ENCODE results near the gene FAM20B.

The FAM20B gene

GRCh38 chr1:179120736-179121135 is 95.0 kb downstream of the FAM20B start:
- Histone ChIP-seq H3K36me3 (ENCODE audit: low read depth) (peaks cover 92% of the 10 kb centered on the region), H3K27ac (ENCODE audit: poor library complexity, severe bottlenecking) (no peak overlapping the region), H3K27me3 (ENCODE audit: insufficient read depth, poor library complexity, severe bottlenecking) (no peaks in the 10 kb centered on the region), H3K9me3 (ENCODE audit: severe bottlenecking) (no peaks in the 10 kb centered on the region), H3K4me3 (ENCODE audit: severe bottlenecking) (no peak overlapping the region), H3K4me1 (ENCODE audit: insufficient read depth, poor library complexity, severe bottlenecking) (peaks cover 9% of the 10 kb centered on the region)
- ATAC-seq (ENCODE audit: low read depth) (no peak), DNase-seq (ENCODE audit: low spot score) (no peak)
- TF ChIP-seq, protein P1, sequence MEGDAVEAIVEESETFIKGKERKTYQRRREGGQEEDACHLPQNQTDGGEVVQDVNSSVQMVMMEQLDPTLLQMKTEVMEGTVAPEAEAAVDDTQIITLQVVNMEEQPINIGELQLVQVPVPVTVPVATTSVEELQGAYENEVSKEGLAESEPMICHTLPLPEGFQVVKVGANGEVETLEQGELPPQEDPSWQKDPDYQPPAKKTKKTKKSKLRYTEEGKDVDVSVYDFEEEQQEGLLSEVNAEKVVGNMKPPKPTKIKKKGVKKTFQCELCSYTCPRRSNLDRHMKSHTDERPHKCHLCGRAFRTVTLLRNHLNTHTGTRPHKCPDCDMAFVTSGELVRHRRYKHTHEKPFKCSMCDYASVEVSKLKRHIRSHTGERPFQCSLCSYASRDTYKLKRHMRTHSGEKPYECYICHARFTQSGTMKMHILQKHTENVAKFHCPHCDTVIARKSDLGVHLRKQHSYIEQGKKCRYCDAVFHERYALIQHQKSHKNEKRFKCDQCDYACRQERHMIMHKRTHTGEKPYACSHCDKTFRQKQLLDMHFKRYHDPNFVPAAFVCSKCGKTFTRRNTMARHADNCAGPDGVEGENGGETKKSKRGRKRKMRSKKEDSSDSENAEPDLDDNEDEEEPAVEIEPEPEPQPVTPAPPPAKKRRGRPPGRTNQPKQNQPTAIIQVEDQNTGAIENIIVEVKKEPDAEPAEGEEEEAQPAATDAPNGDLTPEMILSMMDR (IDR thresholded peaks at IDR 0.05; ENCODE audit: poor library complexity, severe bottlenecking), result no peak

DNA sequence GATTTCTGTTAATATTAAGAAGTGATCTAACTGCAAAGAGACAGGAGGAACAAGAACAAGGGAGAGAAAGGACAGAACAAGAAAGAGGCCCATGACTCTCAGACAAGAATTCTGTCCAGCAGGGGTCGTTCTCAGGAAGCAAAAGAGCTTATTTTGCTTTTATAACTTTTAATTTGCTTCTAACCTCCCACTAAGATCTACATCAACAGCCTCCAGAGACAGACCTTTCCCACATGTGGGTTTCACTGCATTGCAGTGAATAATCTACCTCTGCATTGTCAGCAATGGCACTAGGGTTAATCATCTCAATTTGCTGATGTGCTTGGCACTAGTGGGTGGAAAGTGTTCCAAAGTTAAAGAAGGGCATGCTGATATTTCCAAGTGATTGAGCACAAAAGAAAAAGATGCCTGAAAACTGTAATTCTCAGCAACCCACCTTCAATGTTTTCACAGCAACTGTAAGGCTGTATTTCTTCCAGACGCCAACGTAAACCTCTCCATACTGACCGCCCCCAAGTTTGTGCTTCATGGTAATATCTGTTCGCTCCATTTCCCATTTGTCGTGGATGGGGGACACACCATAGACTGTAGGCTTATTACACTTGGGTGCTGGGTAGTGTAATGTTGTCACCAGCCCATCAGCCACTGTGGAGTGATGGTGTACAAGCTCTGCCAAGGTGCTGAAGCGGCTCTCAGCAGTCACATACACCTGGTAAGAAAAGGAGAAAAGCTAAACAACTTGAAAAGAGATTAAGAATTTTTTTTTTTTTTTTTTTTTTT is 95.7 kb downstream of the FAM20B start:
- Histone ChIP-seq H3K4me3 (ENCODE audit: severe bottlenecking) (no peak overlapping the region), H3K27me3 (ENCODE audit: insufficient read depth, poor library complexity, severe bottlenecking) (no peaks in the 10 kb centered on the region), H3K36me3 (ENCODE audit: low read depth) (peaks cover 95% of the 10 kb centered on the region), H3K4me1 (ENCODE audit: insufficient read depth, poor library complexity, severe bottlenecking) (peaks cover 15% of the 10 kb centered on the region), H3K9me3 (ENCODE audit: severe bottlenecking) (no peaks in the 10 kb centered on the region), H3K27ac (ENCODE audit: poor library complexity, severe bottlenecking) (no peak overlapping the region)
- TF ChIP-seq, protein P1 (IDR thresholded peaks at IDR 0.05; ENCODE audit: poor library complexity, severe bottlenecking), result peak; percentile 81
- DNase-seq (ENCODE audit: low spot score), result no peak
- ATAC-seq (ENCODE audit: low read depth), result no peak

DNA sequence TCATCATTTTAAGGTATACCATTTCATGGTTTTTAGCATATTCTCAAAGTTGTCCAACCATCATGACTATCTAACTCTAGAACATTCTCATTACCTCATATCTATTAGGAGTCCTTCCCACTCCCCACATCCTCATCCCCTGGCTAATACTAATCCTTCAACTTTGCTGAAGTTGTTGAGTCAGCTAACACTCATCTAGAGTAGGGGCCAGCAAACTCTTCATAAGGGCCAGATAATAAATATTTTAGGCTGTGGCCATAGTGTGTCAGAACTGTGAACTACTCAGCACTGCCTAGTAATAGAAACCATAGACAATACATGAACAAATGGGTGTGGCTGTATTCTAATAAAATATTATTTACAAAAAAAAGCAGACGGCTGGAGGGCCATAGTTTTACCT is 99.2 kb downstream of the FAM20B start:
- TF ChIP-seq, protein P1 (IDR thresholded peaks at IDR 0.05; ENCODE audit: poor library complexity, severe bottlenecking), result no peak
- Histone ChIP-seq H3K4me1 (ENCODE audit: insufficient read depth, poor library complexity, severe bottlenecking) (peaks cover 49% of the 10 kb centered on the region), H3K27me3 (ENCODE audit: insufficient read depth, poor library complexity, severe bottlenecking) (no peaks in the 10 kb centered on the region), H3K27ac (ENCODE audit: poor library complexity, severe bottlenecking) (peak overlapping the region; percentile 75), H3K9me3 (ENCODE audit: severe bottlenecking) (no peaks in the 10 kb centered on the region), H3K4me3 (ENCODE audit: severe bottlenecking) (no peak overlapping the region), H3K36me3 (ENCODE audit: low read depth) (peaks cover 95% of the 10 kb centered on the region)
- DNase-seq (ENCODE audit: low spot score) (no peak), ATAC-seq (ENCODE audit: low read depth) (peak; percentile 78)
